ENCODE measurements around the gene YWHAG.
"Not testable (repeated sequence)": the region's sequence is repeated elsewhere in the genome, so short reads cannot be mapped to it uniquely, and the experiment has no call there.

The YWHAG gene

GRCh38 chr7:76346778-76347177 lies 12.0 kb downstream of the YWHAG start:
- DNase-seq: no peak

GRCh38 chr7:76346097-76346496 lies 12.7 kb downstream of the YWHAG start:
- DNase-seq: no peak

GRCh38 chr7:76343931-76344321 lies 14.9 kb downstream of the YWHAG start:
- no peak for DNase-seq

- DNase-seq: peak; percentile 53
Observed at GRCh38 chr7:76343294-76343930, 15.4 kb downstream of the YWHAG start.

GRCh38 chr7:76342222-76342621 lies 16.6 kb downstream of the YWHAG start:
- no peak for DNase-seq

GRCh38 chr7:76340617-76341131 lies 18.1 kb downstream of the YWHAG start:
- DNase-seq: no peak

- DNase-seq: no peak
Observed at GRCh38 chr7:76338298-76339084, 20.3 kb downstream of the YWHAG start.

- DNase-seq: no peak
Observed at GRCh38 chr7:76337147-76337546, 21.6 kb downstream of the YWHAG start.

GRCh38 chr7:76336094-76336493 lies 22.7 kb downstream of the YWHAG start:
- no peak for DNase-seq

GRCh38 chr7:76335417-76335816 lies 23.4 kb downstream of the YWHAG start:
- DNase-seq: not testable (repeated sequence)

- no peak for DNase-seq
Observed at GRCh38 chr7:76334320-76334967, 24.3 kb downstream of the YWHAG start.

- DNase-seq: no peak
Observed at GRCh38 chr7:76333511-76334101, 25.2 kb downstream of the YWHAG start.

- no peak for DNase-seq
Observed at GRCh38 chr7:76332078-76332477, 26.7 kb downstream of the YWHAG start.

- no peak for DNase-seq
Observed at GRCh38 chr7:76330673-76331072, 28.1 kb downstream of the YWHAG start.

- no peak for DNase-seq
Observed at GRCh38 chr7:76330261-76330660, 28.5 kb downstream of the YWHAG start.

- no peak for DNase-seq
Observed at GRCh38 chr7:76329479-76329878, 29.3 kb downstream of the YWHAG start.

- DNase-seq: no peak
Observed at GRCh38 chr7:76328389-76328788, 30.4 kb downstream of the YWHAG start.

- DNase-seq: no peak
Observed at GRCh38 chr7:76327610-76328009, 31.2 kb downstream of the YWHAG start.

- no peak for DNase-seq
Observed at GRCh38 chr7:76326646-76327233, 32.1 kb downstream of the YWHAG start.

GRCh38 chr7:76325811-76326210 lies 33.0 kb downstream of the YWHAG start:
- DNase-seq: no peak

- DNase-seq: no peak
Observed at GRCh38 chr7:76325092-76325491, 33.7 kb downstream of the YWHAG start.

- peak; percentile 88 for DNase-seq
Observed at GRCh38 chr7:76318488-76319353, 40.1 kb downstream of the YWHAG start.
